HUES6 (cell line): Measurements from ENCODE around the gene ALX4.

Source experiments
- H3K27ac ChIP-seq: 2 replicates; pipeline ENCODE4 v1.7.0; 2013; ENCODE audit warnings: low read depth, mild to moderate bottlenecking, low read length, inconsistent platforms
- H3K27me3 ChIP-seq: 2 replicates; pipeline ENCODE4 v1.6.1; 2013; ENCODE audit warnings: low read length; ENCODE audit not compliant: control insufficient read depth, insufficient read depth
- H3K36me3 ChIP-seq: 2 replicates; pipeline ENCODE4 v1.6.1; 2013; ENCODE audit warnings: low read length; ENCODE audit not compliant: control insufficient read depth, insufficient read depth
- H3K4me1 ChIP-seq: 2 replicates; pipeline ENCODE4 v1.6.1; 2013; ENCODE audit warnings: low read length; ENCODE audit not compliant: control insufficient read depth, insufficient read depth
- H3K4me3 ChIP-seq: 2 replicates; pipeline ENCODE4 v1.5.1; 2013; ENCODE audit warnings: low read depth, low read length
- H3K9ac ChIP-seq: one replicate; pipeline ENCODE4 v1.6.1; 2013; ENCODE audit warnings: mild to moderate bottlenecking, low read length
- H3K9me3 ChIP-seq: 2 replicates; pipeline ENCODE4 v1.6.1; 2013; ENCODE audit warnings: low read depth, low read length; ENCODE audit not compliant: control insufficient read depth, insufficient read depth

ALX4 gene

DNA sequence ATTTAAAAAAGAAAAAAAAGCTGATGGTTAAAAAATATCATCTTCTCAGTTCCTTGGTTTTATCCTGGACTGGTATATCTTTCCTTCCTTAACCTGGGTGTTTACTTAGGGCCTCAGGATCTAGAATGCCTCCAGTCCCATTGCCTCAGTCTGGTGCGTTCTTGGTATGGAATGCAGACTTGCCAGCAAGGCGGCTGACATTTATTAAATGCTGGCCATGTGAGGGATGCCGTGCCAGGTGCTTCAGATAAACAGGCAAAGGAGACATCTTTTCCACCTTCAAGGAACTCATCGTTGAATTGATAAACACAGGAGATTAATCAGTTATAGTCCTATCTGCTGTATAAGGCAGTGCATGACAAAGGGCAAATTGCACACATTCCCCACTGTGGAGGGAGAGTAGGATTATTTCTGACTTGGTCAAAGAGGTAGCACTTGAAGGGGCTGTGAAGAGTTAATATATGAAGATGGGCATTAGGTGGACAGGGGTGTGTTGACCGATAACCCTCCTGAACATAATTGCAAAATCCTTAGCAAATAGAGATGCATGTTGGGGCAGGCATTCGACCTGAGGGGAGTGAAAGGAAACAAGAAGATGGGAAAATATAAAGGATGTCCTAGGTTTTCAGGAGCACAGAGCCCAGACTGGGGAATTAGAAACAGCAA lies 54.4 kb downstream of the ALX4 start:
- Histone ChIP-seq H3K9ac (no peak overlapping the region), H3K4me1 (no peaks in the 10 kb centered on the region), H3K9me3 (peaks cover 21% of the 10 kb centered on the region), H3K36me3 (peaks cover 4% of the 10 kb centered on the region), H3K4me3 (no peak overlapping the region), H3K27ac (no peak overlapping the region), H3K27me3 (no peaks in the 10 kb centered on the region)

DNA sequence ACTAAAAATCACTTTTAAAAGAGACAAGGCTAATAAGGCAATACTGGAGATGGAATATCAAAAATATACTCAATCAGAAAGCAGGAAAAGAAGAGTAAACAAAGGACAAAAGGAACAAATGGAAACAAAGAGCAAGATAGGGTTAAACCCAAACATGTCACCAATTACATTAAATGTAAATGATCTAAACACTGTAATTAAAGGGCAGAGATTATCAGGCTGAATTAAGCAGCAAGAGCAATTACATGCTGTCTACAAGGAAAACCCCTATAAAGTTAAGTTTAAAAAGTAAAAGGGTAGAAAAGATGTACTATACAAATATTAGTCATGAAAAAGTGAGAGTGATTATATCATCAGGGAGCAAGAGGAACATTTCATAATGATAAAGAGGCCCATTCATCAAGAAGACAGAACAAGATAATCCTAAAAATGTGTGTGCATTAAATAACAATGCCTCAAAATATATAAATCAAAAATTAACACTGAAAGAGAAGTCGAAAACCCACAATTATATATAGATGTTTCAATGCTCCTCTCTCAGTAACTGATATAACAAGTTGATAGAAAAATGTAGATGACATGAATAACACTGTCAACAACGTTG lies 56.8 kb downstream of the ALX4 start:
- peaks cover 4% of the 10 kb centered on the region for H3K36me3 ChIP-seq
- peaks cover 21% of the 10 kb centered on the region for H3K9me3 ChIP-seq
- no peaks in the 10 kb centered on the region for H3K4me1 ChIP-seq
- H3K27ac ChIP-seq, result no peak overlapping the region
- H3K9ac ChIP-seq, result no peak overlapping the region
- H3K27me3 ChIP-seq, result no peaks in the 10 kb centered on the region
- no peak overlapping the region for H3K4me3 ChIP-seq

DNA sequence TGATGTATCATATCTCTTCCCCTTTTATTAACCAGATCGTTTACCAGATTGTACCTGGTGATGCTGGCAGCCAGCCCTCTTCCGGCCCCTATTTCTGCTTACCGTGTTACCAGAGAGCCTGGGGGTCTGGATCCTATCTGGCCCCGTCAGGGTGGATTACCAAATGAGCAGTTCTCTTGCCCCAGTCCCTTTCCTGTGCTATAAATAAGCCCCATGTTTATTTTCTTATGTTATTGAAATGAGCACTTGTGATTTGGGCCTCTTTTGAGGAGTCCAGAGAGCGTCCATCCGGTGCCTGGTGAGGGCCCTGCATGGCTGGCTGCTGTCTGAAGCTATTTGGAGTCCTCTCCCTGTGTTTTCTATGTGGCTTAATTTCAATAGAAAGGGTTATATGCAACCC lies 59.5 kb downstream of the ALX4 start:
- Histone ChIP-seq H3K27me3 (no peaks in the 10 kb centered on the region), H3K9ac (no peak overlapping the region), H3K4me1 (no peaks in the 10 kb centered on the region), H3K36me3 (peaks cover 4% of the 10 kb centered on the region), H3K4me3 (no peak overlapping the region), H3K27ac (no peak overlapping the region), H3K9me3 (peaks cover 21% of the 10 kb centered on the region)

DNA sequence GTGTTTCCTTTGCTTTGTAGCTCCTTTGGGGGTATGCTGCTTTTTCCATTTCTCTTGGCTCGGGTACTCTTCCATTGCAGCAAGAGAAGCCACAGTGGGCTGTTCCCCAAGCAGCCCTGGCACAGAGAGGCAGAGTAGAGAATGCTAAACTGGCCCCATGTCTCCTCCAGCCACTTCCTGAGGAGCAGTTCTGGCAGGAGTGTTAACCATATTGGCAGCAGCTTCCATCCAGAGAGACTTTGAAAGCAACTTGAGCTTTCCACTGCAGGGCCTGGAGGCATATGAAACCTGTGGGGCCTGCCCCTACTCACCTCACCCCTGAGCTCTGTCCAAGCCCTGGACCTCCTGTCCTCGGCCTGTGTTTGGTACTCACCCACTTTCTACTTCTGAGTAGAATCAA lies 61.8 kb downstream of the ALX4 start:
- Histone ChIP-seq H3K27ac (no peak overlapping the region), H3K4me1 (peaks cover 17% of the 10 kb centered on the region), H3K27me3 (no peaks in the 10 kb centered on the region), H3K9me3 (peaks cover 15% of the 10 kb centered on the region), H3K4me3 (no peak overlapping the region), H3K36me3 (peaks cover 12% of the 10 kb centered on the region), H3K9ac (no peak overlapping the region)

DNA sequence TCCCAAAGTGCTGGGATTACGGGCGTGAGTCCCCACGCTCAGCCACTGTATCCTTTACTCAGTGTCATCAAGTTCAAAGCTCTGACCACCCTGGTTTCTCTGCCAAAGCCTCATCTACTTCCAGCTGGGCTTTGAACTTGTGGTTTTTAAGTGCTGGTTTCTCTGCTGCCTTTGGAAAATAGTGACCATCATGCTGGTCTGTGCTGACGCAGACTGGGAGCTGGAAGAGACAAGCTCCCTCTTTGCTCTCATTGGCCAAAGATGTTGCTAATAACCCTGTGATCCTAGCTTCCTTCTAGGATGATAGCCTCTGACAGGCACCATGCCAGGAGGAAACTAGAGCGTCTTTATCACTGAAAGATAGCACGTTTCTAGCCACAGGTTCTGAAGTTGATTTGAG lies 62.4 kb downstream of the ALX4 start:
- H3K4me3 ChIP-seq, result no peak overlapping the region
- H3K9me3 ChIP-seq, result peaks cover 9% of the 10 kb centered on the region; the same call in 1 of the 2 replicates
- no peaks in the 10 kb centered on the region for H3K27me3 ChIP-seq
- H3K36me3 ChIP-seq, result peaks cover 12% of the 10 kb centered on the region
- H3K9ac ChIP-seq, result no peak overlapping the region
- no peak overlapping the region for H3K27ac ChIP-seq
- peaks cover 23% of the 10 kb centered on the region for H3K4me1 ChIP-seq

DNA sequence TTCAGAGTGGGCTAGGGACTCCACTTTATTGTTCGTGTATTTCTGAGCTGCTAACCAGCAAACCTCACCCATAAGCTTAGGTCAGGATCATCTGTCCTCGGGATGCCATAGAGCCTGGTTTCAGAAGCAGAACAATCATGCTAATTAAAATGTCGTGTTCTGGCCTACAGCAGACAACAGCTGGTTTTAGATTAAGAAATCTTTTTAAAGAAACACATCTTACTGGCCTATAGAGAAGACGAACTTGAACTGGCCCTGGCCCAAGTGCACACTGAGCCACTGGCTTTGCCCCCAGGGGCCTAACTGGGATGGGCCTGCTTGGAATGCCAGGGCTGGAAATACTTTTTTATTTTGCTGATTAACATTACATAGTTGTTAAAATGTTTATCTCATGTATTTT lies 63.2 kb downstream of the ALX4 start:
- Histone ChIP-seq H3K4me1 (peaks cover 30% of the 10 kb centered on the region), H3K36me3 (peaks cover 10% of the 10 kb centered on the region), H3K9ac (no peak overlapping the region), H3K27me3 (no peaks in the 10 kb centered on the region), H3K9me3 (peaks cover 1% of the 10 kb centered on the region; the same call in 1 of the 2 replicates), H3K4me3 (no peak overlapping the region), H3K27ac (no peak overlapping the region)

DNA sequence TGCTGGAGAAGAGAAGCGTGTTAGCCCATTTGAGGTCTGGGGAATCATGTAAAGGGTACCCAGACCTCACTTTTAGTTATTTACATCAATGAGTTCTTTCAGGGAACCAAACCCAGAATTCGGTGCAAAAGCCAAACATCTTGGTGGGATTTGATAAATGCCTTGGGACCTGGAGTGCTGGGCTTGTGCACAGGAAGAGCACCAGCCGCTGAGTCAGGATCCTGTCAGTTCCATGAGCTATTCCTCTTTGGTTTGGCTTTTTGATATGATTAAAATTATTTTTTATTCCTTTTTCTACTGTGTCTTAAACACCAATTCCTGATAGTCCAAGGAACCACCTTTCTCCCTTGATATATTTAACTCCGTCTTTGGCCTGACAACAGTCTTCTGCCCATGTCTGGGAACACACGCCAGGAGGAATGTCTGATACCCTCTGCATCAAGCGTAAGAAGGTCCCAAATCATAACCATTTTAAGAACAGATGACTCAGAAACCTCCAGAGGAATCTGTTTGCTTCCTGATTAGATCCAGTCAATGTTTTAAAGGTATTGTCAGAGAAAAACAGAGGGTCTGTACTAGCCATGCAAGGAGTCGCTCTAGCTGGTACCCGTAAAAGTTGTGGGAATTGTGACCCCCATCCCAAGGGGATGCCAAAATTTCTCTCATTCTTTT lies 65.2 kb downstream of the ALX4 start:
- Histone ChIP-seq H3K27ac (peak overlapping the region; percentile 64; the same call in 1 of the 2 replicates), H3K9ac (no peak overlapping the region), H3K9me3 (no peaks in the 10 kb centered on the region), H3K27me3 (no peaks in the 10 kb centered on the region), H3K4me1 (peaks cover 31% of the 10 kb centered on the region), H3K36me3 (peaks cover 8% of the 10 kb centered on the region), H3K4me3 (no peak overlapping the region)

DNA sequence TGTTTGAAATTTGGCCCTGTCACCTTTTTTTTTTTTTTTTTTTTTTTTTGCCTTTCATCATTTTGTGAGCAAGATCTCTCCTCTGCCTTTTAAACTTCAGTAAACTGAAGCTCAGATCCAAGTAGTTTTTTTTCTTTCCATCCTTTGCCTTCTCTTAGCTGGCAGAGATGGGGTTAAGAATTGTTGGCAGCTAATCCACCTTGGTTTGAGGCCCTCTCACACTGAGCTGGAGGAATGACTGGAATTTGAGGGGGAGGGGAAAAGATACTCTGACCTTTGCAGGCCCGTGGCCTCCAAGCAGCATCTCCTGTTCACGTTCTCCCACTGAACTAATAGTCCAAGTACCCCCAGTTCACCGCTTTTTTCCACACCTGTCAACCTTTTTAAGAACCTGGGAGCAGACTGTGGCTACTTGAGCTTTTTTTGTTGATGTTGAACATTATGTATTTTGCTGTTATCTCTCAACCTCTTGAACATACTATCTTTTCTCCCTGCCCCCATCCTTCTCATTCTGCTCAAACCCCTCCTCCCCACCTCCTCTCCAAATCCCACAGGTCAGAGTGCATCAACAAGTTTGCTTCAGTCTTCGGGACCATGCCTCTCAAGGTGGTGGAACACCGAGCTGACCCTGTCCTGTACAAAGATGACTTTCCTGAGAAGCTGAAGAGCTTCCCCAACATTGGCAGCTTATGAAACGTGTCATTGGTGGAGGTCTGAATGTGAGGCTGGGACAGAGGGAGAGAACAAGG lies 66.2 kb downstream of the ALX4 start:
- H3K36me3 ChIP-seq, result peaks cover 8% of the 10 kb centered on the region
- H3K27me3 ChIP-seq, result no peaks in the 10 kb centered on the region
- H3K9me3 ChIP-seq, result no peaks in the 10 kb centered on the region
- peaks cover 31% of the 10 kb centered on the region for H3K4me1 ChIP-seq
- H3K4me3 ChIP-seq, result peak overlapping the region; percentile 19; the same call in 1 of the 2 replicates
- peak overlapping the region; percentile 65 for H3K27ac ChIP-seq
- H3K9ac ChIP-seq, result peak overlapping the region; percentile 56

DNA sequence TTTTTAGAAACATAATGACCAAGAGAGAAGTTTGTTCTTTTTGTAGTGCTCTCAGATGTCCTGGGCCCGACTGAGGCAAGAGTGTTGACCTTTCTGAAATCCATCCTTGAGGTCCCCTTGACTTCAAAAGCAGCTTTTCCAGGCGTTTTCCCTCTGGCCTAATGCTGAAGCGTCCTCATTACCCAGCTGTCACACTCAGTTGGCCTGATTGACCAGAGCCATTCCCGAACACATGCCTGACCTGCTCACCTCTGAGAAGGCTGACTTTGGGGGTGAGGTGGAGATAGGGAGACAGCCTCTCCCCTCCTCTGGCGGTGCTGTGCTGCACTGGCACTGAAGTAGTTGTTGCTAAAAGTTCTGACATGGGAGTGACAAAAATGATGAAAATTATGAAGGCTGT lies 66.9 kb downstream of the ALX4 start:
- peaks cover 8% of the 10 kb centered on the region for H3K36me3 ChIP-seq
- peak overlapping the region; percentile 6 for H3K9ac ChIP-seq
- no peaks in the 10 kb centered on the region for H3K27me3 ChIP-seq
- H3K27ac ChIP-seq, result peak overlapping the region; percentile 65; the same call in 1 of the 2 replicates
- no peaks in the 10 kb centered on the region for H3K9me3 ChIP-seq
- peak overlapping the region; percentile 11; the same call in 1 of the 2 replicates for H3K4me3 ChIP-seq
- H3K4me1 ChIP-seq, result peaks cover 31% of the 10 kb centered on the region

DNA sequence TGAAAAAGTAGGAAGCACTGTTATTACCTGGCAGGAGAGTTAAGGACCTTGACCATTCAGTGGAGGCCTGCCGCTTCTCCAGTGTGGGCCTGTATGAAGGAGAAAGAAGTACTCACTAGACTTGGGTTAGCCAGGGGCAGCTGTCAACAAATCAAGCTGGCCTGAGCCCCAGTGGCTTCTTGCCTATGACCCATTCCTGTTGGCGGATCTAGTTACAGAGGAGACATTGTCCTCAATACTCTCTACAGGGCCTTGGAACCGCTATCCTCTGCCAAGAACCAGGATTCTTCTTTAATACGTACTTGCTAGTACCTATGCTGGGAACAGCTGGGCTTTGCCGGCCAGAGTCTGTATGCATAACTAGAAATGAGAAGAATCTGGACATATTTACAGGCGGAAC lies 68.1 kb downstream of the ALX4 start:
- Histone ChIP-seq H3K9me3 (no peaks in the 10 kb centered on the region), H3K9ac (no peak overlapping the region), H3K4me3 (no peak overlapping the region), H3K27ac (no peak overlapping the region), H3K36me3 (peaks cover 8% of the 10 kb centered on the region), H3K4me1 (peaks cover 31% of the 10 kb centered on the region), H3K27me3 (no peaks in the 10 kb centered on the region)
